Activated naive CD8-positive, alpha-beta T cell treated with anti-CD3 and anti-CD28 coated beads, Interleukin-2, amount 50 U/mL, for 24 hours (primary cell): ENCODE measurements around the gene MTSS2.
A peak's percentile ranks its signal among the peaks of the same experiment; 100 is the strongest.
"Not testable (repeated sequence)": the region's sequence is repeated elsewhere in the genome, so short reads cannot be mapped to it uniquely, and the experiment has no call there.

Source experiments
- ATAC-seq: fragments of 150-1000 bp; cut with Tn5 transposase; one replicate; pipeline ENCODE4 v1.10.0; 2021
- DNase-seq: peaks from one replicate; pipeline ENCODE4 v3.0.0; 2021
- H3K27ac Mint-ChIP-seq: one replicate; pipeline ENCODE4 v1.8.0; 2021; ENCODE audit warnings: mild to moderate bottlenecking, mixed read lengths
- H3K27me3 Mint-ChIP-seq: one replicate; pipeline ENCODE4 v1.8.0; 2021; ENCODE audit warnings: mixed read lengths
- H3K36me3 Mint-ChIP-seq: one replicate; pipeline ENCODE4 v1.8.0; 2021; ENCODE audit warnings: low read depth, mixed read lengths
- H3K4me1 Mint-ChIP-seq: one replicate; pipeline ENCODE4 v1.8.0; 2021; ENCODE audit warnings: mixed read lengths
- H3K4me3 Mint-ChIP-seq: one replicate; pipeline ENCODE4 v1.8.0; 2021; ENCODE audit warnings: mild to moderate bottlenecking, moderate library complexity, mixed read lengths
- H3K9me3 Mint-ChIP-seq: one replicate; pipeline ENCODE4 v1.8.0; 2021; ENCODE audit warnings: mixed read lengths

The MTSS2 gene

GRCh38 chr16:70679671-70680494 lies 6.0 kb downstream of the MTSS2 start:
- H3K4me3 Mint-ChIP-seq = no peak overlapping the region
- DNase-seq = peak; percentile 14
- H3K9me3 Mint-ChIP-seq = no peaks in the 10 kb centered on the region
- no peak for ATAC-seq
- H3K4me1 Mint-ChIP-seq = peaks cover 3% of the 10 kb centered on the region
- H3K36me3 Mint-ChIP-seq = no peaks in the 10 kb centered on the region
- peaks cover 5% of the 10 kb centered on the region for H3K27me3 Mint-ChIP-seq
- H3K27ac Mint-ChIP-seq = no peak overlapping the region

GRCh38 chr16:70678898-70679670 lies 6.8 kb downstream of the MTSS2 start:
- Mint-ChIP-seq H3K4me3 (no peak overlapping the region), H3K36me3 (no peaks in the 10 kb centered on the region), H3K9me3 (no peaks in the 10 kb centered on the region), H3K27ac (no peak overlapping the region), H3K27me3 (peaks cover 3% of the 10 kb centered on the region), H3K4me1 (peaks cover 1% of the 10 kb centered on the region)
- ATAC-seq (no peak), DNase-seq (no peak)

DNA sequence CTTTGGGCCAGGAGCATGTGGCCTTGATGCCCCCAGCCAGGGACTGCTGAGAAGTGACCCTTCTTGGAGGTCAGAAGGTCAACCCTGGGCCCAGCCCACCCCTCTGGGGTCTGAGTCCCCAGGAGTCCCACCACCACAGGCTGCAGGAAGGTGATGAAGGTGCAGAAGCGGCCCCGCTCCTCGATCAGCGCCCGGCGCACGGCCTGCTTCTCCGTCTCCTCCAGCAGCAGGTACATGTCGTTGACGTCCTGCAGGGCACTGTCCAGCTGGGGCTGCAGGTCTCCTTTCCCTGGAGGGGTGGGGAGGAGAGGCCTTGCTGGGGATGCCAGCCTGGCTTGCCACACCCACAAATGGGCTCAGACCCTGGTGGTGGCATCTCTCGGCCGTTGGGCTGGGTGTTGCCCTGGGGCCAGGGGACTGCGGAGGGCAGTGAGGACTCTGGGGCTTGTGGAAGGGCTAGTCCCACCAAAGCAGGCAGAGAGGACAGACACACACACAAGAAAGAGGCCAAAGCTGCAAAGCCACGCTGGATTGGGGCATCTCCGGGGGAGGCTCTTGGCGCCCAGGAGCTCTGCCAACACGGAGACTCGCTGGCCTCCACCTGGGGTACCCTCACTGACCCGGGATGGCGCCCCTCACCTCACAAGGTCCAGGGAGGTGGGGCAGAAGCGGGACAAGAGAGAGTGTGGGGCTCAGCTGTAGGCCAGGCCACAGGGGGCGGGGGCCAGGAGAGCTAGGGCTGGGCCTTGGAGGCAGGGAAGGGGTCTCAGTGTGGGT lies 7.5 kb downstream of the MTSS2 start:
- Mint-ChIP-seq H3K36me3 (no peaks in the 10 kb centered on the region), H3K4me1 (no peaks in the 10 kb centered on the region), H3K27ac (no peak overlapping the region), H3K4me3 (no peak overlapping the region), H3K9me3 (no peaks in the 10 kb centered on the region), H3K27me3 (no peaks in the 10 kb centered on the region)
- ATAC-seq = no peak
- DNase-seq = no peak

DNA sequence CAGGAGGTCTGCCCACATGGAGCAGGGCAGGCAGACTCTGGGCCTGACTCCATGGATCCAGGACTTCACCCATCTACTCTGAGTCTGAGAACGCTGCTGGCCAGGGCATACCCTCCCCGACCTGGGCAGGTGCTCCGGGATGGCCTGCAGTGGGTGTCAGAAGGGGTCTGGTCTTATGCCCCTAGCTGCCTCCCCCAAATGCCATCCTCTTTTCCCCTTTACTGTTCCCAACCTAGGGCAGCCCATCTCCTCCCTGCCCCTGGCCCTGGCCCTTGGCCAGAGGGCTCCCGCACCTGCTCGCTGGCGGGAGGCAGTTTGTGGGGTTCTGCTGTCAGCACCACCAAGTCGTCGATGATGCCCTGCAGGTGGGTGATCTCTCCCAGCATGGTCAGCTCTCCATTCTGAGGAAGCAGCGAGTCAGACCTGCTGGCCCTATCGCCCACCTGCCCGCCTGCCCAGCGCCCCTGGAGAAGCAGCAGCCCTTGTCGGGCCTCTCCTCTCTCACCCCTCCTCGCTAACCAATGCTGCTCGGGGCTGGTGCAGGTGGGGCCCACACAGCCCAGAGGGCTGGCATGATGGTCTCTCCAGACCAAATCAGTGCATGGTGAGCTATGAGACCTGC lies 8.2 kb downstream of the MTSS2 start:
- H3K27me3 Mint-ChIP-seq = no peaks in the 10 kb centered on the region
- ATAC-seq (no peak), DNase-seq (no peak)
- H3K27ac Mint-ChIP-seq = no peak overlapping the region
- H3K36me3 Mint-ChIP-seq = no peaks in the 10 kb centered on the region
- no peaks in the 10 kb centered on the region for H3K4me1 Mint-ChIP-seq
- no peaks in the 10 kb centered on the region for H3K9me3 Mint-ChIP-seq
- no peak overlapping the region for H3K4me3 Mint-ChIP-seq

GRCh38 chr16:70676675-70677498 lies 9.0 kb downstream of the MTSS2 start:
- H3K9me3 Mint-ChIP-seq = no peaks in the 10 kb centered on the region

GRCh38 chr16:70675851-70676513 lies 9.9 kb downstream of the MTSS2 start:
- ATAC-seq (no peak), DNase-seq (no peak)
- no peak overlapping the region for H3K27ac Mint-ChIP-seq
- no peaks in the 10 kb centered on the region for H3K27me3 Mint-ChIP-seq
- H3K36me3 Mint-ChIP-seq = no peaks in the 10 kb centered on the region
- H3K4me1 Mint-ChIP-seq = no peaks in the 10 kb centered on the region
- no peak overlapping the region for H3K4me3 Mint-ChIP-seq
- H3K9me3 Mint-ChIP-seq = no peaks in the 10 kb centered on the region

More at GRCh38 chr16:70676675-70677498, 9.0 kb downstream of the MTSS2 start:
- Mint-ChIP-seq H3K36me3 (no peaks in the 10 kb centered on the region), H3K4me1 (no peaks in the 10 kb centered on the region), H3K27ac (no peak overlapping the region), H3K4me3 (no peak overlapping the region), H3K27me3 (no peaks in the 10 kb centered on the region)
- no peak for DNase-seq
- no peak for ATAC-seq

DNA sequence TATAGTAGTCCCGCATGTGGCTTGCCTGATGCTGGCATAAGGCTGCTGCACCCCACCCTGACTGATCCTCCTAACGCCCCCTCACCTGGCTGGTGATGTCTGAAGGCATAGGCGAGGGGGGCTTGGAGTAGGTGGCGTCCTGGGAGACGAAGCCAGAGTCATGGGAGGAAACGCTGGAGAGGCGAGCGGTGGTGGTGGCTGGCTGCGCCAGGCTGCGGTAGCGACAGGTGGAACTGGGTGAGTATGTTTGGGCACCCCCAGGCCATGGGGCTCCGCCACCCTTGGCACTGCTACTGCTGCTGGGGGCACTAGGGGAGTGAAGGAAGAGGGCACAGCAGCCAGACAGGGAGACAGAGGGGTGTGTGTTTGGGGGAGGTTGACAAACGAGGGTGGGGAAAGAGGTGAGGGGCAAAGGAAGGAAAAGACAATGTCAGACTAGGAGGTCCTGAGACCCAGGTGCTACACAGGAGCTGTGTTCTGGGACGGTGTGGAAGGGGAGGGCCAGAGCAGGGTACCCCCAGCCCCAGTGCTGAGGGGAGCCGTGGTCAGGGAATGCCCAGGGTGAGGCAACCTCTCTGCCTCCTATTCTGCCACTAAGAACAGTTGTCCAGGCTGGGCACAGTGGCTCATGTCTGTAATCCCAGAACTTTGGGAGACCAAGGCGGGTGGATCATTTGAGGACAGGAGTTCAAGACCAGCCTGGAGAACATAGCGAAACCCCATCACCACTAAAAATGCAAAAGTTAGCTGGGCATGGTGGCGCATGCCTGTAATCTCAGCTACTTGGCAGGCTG lies 11.4 kb downstream of the MTSS2 start:
- Mint-ChIP-seq H3K4me3 (no peak overlapping the region), H3K4me1 (no peaks in the 10 kb centered on the region), H3K27me3 (no peaks in the 10 kb centered on the region), H3K36me3 (no peaks in the 10 kb centered on the region), H3K27ac (no peak overlapping the region), H3K9me3 (no peaks in the 10 kb centered on the region)
- no peak for DNase-seq
- ATAC-seq = no peak

- H3K36me3 Mint-ChIP-seq, H3K4me3 Mint-ChIP-seq, H3K9me3 Mint-ChIP-seq, ATAC-seq, H3K27ac Mint-ChIP-seq, H3K27me3 Mint-ChIP-seq, H3K4me1 Mint-ChIP-seq, DNase-seq: not testable (repeated sequence)
Measured at GRCh38 chr16:70670938-70671337, 14.9 kb downstream of the MTSS2 start.

DNA sequence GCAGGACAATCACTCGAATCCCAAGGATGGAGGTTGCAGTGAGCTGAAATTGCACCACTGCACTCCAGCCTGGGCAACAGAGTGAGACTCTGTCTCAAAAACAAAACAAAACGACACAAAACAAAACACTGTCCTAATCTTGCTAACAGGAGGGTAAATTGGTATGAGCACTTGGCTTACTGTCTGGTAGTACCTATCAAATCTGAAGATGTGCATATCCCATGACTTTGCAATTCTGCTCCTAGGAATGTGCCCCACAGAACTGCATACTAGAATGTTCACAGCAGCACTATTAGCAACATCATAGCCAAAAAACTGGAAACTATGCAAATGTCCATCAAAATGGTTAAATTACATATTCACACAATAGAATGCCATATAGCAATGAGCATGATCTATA lies 15.7 kb downstream of the MTSS2 start:
- Mint-ChIP-seq H3K27ac (no peak overlapping the region), H3K4me1 (no peaks in the 10 kb centered on the region), H3K36me3 (peaks cover 4% of the 10 kb centered on the region), H3K4me3 (no peak overlapping the region), H3K27me3 (no peaks in the 10 kb centered on the region), H3K9me3 (no peaks in the 10 kb centered on the region)
- no peak for ATAC-seq
- no peak for DNase-seq

GRCh38 chr16:70665806-70666735 lies 19.8 kb downstream of the MTSS2 start:
- H3K4me1 Mint-ChIP-seq = no peaks in the 10 kb centered on the region
- H3K9me3 Mint-ChIP-seq = no peaks in the 10 kb centered on the region
- no peak for ATAC-seq
- no peak overlapping the region for H3K4me3 Mint-ChIP-seq
- no peaks in the 10 kb centered on the region for H3K27me3 Mint-ChIP-seq
- H3K36me3 Mint-ChIP-seq = peaks cover 4% of the 10 kb centered on the region
- no peak overlapping the region for H3K27ac Mint-ChIP-seq
- no peak for DNase-seq

DNA sequence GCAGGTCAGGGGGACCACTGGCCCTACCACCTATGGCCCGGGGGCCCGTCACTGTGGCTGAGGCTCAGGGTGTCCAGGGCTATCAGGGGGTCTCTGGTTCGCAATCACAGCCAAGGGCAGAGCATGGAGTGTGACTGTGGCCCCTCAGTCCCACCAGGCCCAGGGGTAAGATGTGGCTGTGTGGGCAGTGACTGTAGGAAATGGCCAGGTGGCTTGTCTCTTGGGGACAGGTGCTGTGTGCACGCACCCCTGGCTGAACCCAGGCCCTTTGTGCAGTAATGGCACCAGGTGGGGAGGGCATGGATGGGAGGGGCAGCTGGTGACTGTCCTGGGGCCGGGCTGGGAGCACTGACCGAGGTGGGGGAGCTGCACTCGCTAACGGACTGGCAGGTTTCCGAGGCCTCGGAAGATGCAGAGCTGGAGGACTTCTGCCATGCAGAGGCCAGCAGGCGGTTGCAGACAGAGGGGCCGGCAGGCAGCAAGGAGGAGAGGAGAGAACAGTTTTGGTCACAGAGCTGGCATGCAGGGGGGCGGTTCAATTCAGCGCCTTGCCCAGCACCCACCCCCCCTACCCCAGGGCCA lies 20.6 kb downstream of the MTSS2 start:
- Mint-ChIP-seq H3K4me3 (no peak overlapping the region), H3K27me3 (no peaks in the 10 kb centered on the region), H3K36me3 (peaks cover 4% of the 10 kb centered on the region), H3K27ac (no peak overlapping the region), H3K4me1 (no peaks in the 10 kb centered on the region), H3K9me3 (no peaks in the 10 kb centered on the region)
- ATAC-seq (no peak), DNase-seq (no peak)
